Dendritic cell treated with granulocyte-macrophage colony-stimulating factor and Interleukin-4, amounts not matched to agents 40 ng/mL and 50 ng/mL, for 4 days (primary cell): Measurements from ENCODE around the gene CDCP1.

Source experiments
- H3K27ac Mint-ChIP-seq: one replicate; pipeline ENCODE4 v1.8.0; 2022; ENCODE audit warnings: mild to moderate bottlenecking, mixed read lengths
- H3K27me3 Mint-ChIP-seq: one replicate; pipeline ENCODE4 v1.8.0; 2022; ENCODE audit warnings: mild to moderate bottlenecking, mixed read lengths
- H3K36me3 Mint-ChIP-seq: one replicate; pipeline ENCODE4 v1.8.0; 2022; ENCODE audit warnings: low read depth, mixed read lengths
- H3K4me1 Mint-ChIP-seq: one replicate; pipeline ENCODE4 v1.8.0; 2022; ENCODE audit warnings: low read depth, mixed read lengths
- H3K4me3 Mint-ChIP-seq: one replicate; pipeline ENCODE4 v1.8.0; 2022; ENCODE audit warnings: mild to moderate bottlenecking, moderate library complexity, mixed read lengths
- H3K9me3 Mint-ChIP-seq: one replicate; pipeline ENCODE4 v1.8.0; 2022; ENCODE audit warnings: mixed read lengths
- intact Hi-C: fragments of 100-400 bp; cut with micrococcal nuclease; formaldehyde crosslinking; loops from one replicate; pipeline ENCODE4 v1.15.0; 2022

CDCP1 gene

GRCh38 chr3:45104715-45105711 is 41.2 kb downstream of the CDCP1 start:
- Mint-ChIP-seq H3K27ac (no peak overlapping the region), H3K4me1 (peaks cover 42% of the 10 kb centered on the region), H3K4me3 (no peak overlapping the region), H3K36me3 (peaks cover 63% of the 10 kb centered on the region), H3K9me3 (no peaks in the 10 kb centered on the region), H3K27me3 (no peaks in the 10 kb centered on the region)
- intact Hi-C loops: no loop called here

DNA sequence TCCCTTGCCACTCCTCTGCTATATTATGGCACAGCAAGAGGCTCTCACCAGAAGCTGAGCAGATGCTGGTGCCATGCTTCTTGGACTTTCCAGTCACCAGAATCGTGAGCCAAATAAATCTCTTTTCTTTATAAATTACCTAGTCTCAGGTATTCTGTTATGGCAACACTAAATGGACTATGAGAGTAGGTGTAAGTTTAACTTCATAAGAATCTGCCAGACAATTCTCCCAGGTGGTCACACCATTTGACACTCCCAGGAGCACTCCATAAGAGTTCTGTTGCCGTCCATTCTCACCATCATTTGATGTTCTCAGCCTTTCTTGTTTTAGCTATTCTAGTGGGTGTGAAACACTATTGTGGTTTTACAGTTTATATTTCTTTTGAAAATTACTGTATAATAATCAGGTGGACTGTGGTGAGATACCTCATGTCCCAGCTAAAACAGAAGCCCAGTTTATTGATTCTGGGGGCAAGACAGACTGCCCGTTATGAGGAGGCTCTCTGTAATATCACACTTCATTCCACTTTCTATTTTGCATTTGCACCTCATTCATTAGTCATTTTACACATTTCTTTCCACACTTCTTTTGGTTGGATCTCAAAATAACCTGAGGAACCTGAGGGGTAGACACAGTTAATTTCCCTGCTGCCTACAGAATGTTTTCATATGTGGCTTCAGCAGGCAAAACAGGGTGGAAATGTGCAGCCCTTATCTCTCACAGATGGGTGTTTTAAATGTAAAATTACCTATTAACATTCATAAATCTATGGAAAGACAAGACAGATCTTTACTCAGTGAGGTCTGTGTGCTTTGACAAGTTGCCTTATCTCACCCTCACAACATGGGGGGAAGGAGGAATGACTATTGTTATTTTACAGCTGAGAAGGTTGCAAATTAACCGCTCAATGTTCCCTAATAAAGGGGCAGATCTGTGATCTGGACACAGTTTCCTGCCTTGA is 42.1 kb downstream of the CDCP1 start:
- H3K27ac Mint-ChIP-seq: no peak overlapping the region
- H3K4me3 Mint-ChIP-seq: no peak overlapping the region
- no peaks in the 10 kb centered on the region for H3K27me3 Mint-ChIP-seq
- H3K4me1 Mint-ChIP-seq: peaks cover 40% of the 10 kb centered on the region
- no peaks in the 10 kb centered on the region for H3K9me3 Mint-ChIP-seq
- intact Hi-C loops: no loop called here
- peaks cover 53% of the 10 kb centered on the region for H3K36me3 Mint-ChIP-seq

DNA sequence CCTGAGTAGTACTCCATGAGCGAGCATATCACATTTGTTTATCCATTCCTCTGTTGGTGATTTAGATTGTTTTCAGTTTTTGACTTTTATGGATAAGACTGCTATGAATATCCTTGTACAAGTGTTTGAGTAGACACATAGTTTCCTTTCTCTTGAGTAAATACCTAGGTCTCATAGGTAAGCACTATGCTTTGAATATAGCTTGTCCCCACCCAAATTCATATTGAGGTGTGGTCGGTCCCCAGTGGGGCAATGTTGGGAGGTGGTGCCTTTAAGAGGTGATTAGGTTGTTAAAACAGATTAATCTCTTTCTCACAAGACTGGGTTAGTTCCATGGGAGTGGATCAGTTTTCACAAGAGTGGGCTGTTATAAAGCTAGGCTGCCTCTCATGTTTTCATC is 42.8 kb downstream of the CDCP1 start:
- Mint-ChIP-seq H3K4me1 (peaks cover 45% of the 10 kb centered on the region), H3K4me3 (no peak overlapping the region)
- intact Hi-C loops: no loop called here

DNA sequence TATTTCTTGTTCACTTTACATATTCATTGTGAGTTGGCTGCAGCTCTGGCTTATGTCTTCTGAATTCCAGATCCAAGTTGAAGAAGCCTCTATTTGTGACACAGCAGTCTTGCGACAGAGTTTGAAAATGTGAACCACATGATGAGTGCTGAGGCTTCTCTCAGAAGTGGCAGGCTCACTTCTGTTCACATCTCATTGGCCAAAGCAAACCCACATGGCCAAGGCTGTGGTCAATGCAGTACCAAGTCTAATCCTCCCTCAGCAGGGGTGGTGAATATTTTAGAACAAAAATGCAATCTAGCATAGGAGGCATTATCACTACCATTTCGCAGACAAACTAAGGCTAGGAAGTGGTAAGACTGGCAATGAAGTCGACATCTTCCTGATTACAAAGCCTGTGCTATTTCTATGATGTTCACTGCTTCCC is 45.2 kb downstream of the CDCP1 start:
- H3K9me3 Mint-ChIP-seq: no peaks in the 10 kb centered on the region
- H3K27ac Mint-ChIP-seq: no peak overlapping the region
- H3K4me3 Mint-ChIP-seq: no peak overlapping the region
- H3K27me3 Mint-ChIP-seq: no peaks in the 10 kb centered on the region
- H3K36me3 Mint-ChIP-seq: peaks cover 32% of the 10 kb centered on the region
- peaks cover 36% of the 10 kb centered on the region for H3K4me1 Mint-ChIP-seq
- intact Hi-C loops: no loop called here

More for the DNA sequence above, 42.8 kb downstream of the CDCP1 start:
- Mint-ChIP-seq H3K27ac (no peak overlapping the region), H3K36me3 (peaks cover 52% of the 10 kb centered on the region), H3K9me3 (no peaks in the 10 kb centered on the region), H3K27me3 (no peaks in the 10 kb centered on the region)

DNA sequence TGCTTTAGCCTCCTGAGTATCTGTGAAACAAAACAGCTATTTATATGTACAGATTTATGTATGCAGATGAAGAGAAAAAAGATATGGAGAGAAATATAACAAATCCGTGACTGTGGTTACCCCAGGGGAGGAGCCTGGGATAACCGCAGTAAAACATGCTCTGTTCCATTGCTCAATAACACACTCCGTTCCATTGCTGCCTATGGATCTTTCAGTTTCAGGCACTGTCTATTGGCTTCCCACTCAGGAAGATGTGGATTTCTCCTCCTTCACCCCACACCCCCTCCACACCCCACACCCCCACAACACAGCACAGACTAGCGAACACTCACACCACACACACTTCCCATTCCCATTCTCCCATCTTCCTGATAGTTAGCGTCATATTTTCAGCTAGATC is 47.9 kb downstream of the CDCP1 start:
- Mint-ChIP-seq H3K36me3 (peaks cover 40% of the 10 kb centered on the region), H3K27me3 (no peaks in the 10 kb centered on the region), H3K27ac (no peak overlapping the region), H3K4me1 (peaks cover 42% of the 10 kb centered on the region), H3K9me3 (no peaks in the 10 kb centered on the region), H3K4me3 (no peak overlapping the region)
- intact Hi-C loops: no loop called here

DNA sequence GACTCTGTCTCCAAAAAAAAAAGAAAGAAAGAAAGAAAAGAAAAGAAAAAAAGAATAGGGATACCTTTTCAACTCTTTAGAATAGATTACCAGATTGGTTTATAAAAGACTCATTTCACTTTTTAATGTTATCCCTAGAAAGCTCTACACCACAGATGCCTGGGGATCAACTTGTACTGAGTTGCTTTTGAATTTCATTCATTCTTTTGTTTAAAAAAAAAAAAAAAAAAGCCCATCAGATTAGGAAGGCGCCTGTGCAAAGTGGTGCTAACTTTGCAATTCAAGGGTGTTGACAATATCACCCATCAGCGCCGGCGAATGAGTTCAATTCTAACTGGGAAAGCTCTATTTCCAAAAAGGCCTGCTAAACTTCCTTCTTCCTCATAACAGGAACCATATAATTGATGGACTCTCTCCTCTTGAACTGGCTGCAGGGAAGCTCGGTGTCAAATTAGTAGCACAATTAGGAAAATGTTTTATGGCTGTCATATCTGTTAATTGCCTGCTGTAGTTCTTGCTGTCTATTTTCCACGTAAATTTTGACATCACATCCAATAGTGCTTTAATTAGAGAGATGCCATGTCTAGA is 48.8 kb downstream of the CDCP1 start:
- Mint-ChIP-seq H3K4me1 (peaks cover 42% of the 10 kb centered on the region), H3K36me3 (peaks cover 40% of the 10 kb centered on the region)

DNA sequence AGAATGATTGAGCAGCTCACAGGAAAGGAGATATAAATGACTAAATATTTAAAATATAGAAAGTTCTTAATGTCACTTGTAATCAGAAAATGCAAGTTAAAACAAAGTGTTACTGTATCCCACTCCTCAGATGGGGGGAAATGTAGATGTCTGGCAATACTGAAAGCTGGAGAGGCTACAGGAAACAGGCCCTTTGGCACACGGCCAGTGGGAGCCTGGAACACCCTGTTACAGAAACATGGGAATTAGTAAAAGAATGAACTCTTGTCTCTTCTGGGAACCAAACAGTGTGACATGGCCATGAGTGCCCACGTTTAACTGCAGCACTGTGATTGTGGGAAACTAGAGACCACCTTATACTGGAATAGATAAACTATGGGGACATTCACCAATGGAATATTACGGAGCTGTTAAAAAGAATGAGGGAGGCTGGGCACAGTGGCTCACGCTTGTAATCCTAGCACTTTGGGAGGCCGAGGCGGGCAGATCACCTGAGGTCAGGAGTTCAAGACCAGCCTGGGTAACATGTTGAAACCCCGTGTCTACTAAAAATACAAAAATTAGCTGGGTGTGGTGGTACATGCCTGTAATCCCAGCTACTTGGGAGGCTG is 50.2 kb downstream of the CDCP1 start:
- H3K27me3 Mint-ChIP-seq: no peaks in the 10 kb centered on the region
- H3K4me3 Mint-ChIP-seq: no peak overlapping the region
- intact Hi-C loops: no loop called here
- H3K9me3 Mint-ChIP-seq: no peaks in the 10 kb centered on the region
- peaks cover 37% of the 10 kb centered on the region for H3K4me1 Mint-ChIP-seq
- H3K27ac Mint-ChIP-seq: no peak overlapping the region
- H3K36me3 Mint-ChIP-seq: peaks cover 53% of the 10 kb centered on the region

More for the DNA sequence above, 48.8 kb downstream of the CDCP1 start:
- intact Hi-C loops: no loop called here
- Mint-ChIP-seq H3K4me3 (no peak overlapping the region), H3K27ac (no peak overlapping the region), H3K9me3 (no peaks in the 10 kb centered on the region), H3K27me3 (no peaks in the 10 kb centered on the region)

DNA sequence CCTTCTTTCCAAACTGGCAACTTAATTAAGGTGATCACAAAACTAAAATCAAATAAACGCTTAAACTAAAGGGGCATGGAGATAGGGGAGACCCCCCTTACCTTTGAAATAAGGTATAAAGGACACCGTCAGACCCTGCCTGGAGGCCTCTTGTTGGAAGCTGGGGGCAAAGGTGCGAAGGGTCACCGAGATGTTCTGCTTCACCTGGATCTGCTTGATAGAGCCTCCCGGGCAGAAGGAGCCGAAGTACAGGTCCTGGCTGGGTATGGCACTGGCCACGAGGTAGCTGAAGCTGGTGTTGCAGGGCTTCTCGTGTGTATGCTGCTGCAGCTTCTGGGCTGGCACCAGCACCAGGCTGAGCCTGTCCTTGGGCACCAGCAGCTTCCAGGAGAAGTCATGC is 53.0 kb downstream of the CDCP1 start:
- Mint-ChIP-seq H3K9me3 (no peaks in the 10 kb centered on the region), H3K4me1 (peaks cover 18% of the 10 kb centered on the region), H3K36me3 (peaks cover 81% of the 10 kb centered on the region), H3K27me3 (no peaks in the 10 kb centered on the region), H3K27ac (no peak overlapping the region), H3K4me3 (no peak overlapping the region)
- intact Hi-C loops: no loop called here

DNA sequence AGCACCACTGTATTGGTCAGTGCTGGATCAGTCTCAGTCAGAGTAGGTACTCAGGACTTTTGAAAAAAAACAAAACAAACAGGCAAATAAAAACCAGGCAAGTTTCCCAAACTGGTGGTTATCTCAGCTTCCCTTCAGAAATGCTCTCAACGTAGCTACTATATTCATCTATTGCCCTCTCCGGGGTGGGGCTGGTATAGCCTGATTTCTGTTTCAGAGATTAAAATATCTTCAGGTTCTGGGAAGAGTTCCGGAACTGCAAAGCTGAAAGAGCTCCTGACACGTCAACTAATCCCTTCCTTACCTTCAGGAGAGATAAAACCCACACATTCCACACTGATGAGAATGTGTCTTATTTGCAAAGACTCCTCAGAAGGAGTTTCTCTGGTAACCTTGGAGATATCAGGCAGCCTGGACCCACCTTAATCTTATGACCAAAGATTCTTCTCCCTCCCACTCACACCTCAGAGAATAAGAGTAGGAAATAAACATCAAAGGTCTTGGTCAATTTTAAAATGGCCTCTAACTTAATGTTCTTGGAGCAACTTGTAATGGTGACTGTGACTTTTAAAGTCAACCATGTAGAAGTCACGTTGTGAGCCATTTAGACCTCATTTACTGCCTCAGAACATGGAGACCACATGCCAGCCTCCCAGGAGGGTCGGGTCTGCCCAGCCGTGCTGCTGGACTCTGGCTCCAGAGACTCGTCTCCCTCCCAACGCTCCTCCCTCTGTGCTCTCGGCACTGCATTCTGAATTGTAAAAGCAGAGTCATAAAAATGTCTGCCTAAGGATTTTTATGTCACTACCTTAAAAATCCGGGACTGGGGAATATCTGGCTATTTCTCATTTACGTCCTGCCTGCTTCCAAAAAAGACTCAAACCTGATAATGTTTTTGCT is 53.8 kb downstream of the CDCP1 start:
- H3K27ac Mint-ChIP-seq: no peak overlapping the region
- intact Hi-C loops: no loop called here
- H3K27me3 Mint-ChIP-seq: no peaks in the 10 kb centered on the region
- H3K9me3 Mint-ChIP-seq: no peaks in the 10 kb centered on the region
- H3K4me3 Mint-ChIP-seq: no peak overlapping the region
- H3K4me1 Mint-ChIP-seq: peaks cover 11% of the 10 kb centered on the region
- peaks cover 89% of the 10 kb centered on the region for H3K36me3 Mint-ChIP-seq

- intact Hi-C loops: no loop called here
- H3K36me3 Mint-ChIP-seq: peaks cover 99% of the 10 kb centered on the region
These were observed 55.3 kb downstream of the CDCP1 start for GRCh38 chr3:45090855-45091254.

GRCh38 chr3:45088543-45089358 is 57.4 kb downstream of the CDCP1 start:
- H3K4me1 Mint-ChIP-seq: no peaks in the 10 kb centered on the region
- H3K27me3 Mint-ChIP-seq: no peaks in the 10 kb centered on the region
- peaks cover 99% of the 10 kb centered on the region for H3K36me3 Mint-ChIP-seq
- no peak overlapping the region for H3K27ac Mint-ChIP-seq
- intact Hi-C loops: no loop called here
- no peaks in the 10 kb centered on the region for H3K9me3 Mint-ChIP-seq
- H3K4me3 Mint-ChIP-seq: no peak overlapping the region

More at GRCh38 chr3:45090855-45091254, 55.3 kb downstream of the CDCP1 start:
- Mint-ChIP-seq H3K9me3 (no peaks in the 10 kb centered on the region), H3K4me1 (peaks cover 8% of the 10 kb centered on the region), H3K4me3 (no peak overlapping the region), H3K27me3 (no peaks in the 10 kb centered on the region), H3K27ac (no peak overlapping the region)

- H3K4me3 Mint-ChIP-seq: no peak overlapping the region
- intact Hi-C loops: no loop called here
- H3K36me3 Mint-ChIP-seq: peaks cover 99% of the 10 kb centered on the region
- H3K27ac Mint-ChIP-seq: no peak overlapping the region
- no peaks in the 10 kb centered on the region for H3K27me3 Mint-ChIP-seq
- no peaks in the 10 kb centered on the region for H3K4me1 Mint-ChIP-seq
- no peaks in the 10 kb centered on the region for H3K9me3 Mint-ChIP-seq
These were observed 59.0 kb downstream of the CDCP1 start for GRCh38 chr3:45087155-45087554.
